Astrocyte (in vitro differentiated cells and primary cell): Measurements from ENCODE around the gene PRR15L. TPM values are rescaled to one million over a fixed set of nuclear protein-coding genes. Genes with fewer than 3 reads are reported as not detected.
A peak's percentile ranks its signal among the peaks of the same experiment; 100 is the strongest.

ENCODE experiments used
- DNase-seq: peaks from one replicate; pipeline ENCODE4 v3.0.0-alpha.2; 2010; ENCODE audit warnings: low read depth
- FAIRE-seq: peaks from 2 replicates; lab custom pipeline; 2011; peaks lifted over from hg19 to GRCh38; lab: Jason Lieb, UNC
- H2AFZ ChIP-seq: 2 replicates; pipeline ENCODE4 v1.6.0; 2012; ENCODE audit warnings: low read depth, low read length, inconsistent platforms
- H3K27ac ChIP-seq: 2 replicates; pipeline ENCODE4 v1.5.1; 2011; ENCODE audit warnings: low read depth, low read length, inconsistent platforms
- H3K27me3 ChIP-seq: 2 replicates; pipeline ENCODE4 v1.6.0; 2011; ENCODE audit warnings: low read length, inconsistent platforms; ENCODE audit not compliant: insufficient read depth
- H3K36me3 ChIP-seq: 2 replicates; pipeline ENCODE4 v1.5.1; 2011; ENCODE audit warnings: low read length, inconsistent platforms; ENCODE audit not compliant: insufficient read depth
- H3K4me1 ChIP-seq: 2 replicates; pipeline ENCODE4 v1.5.1; 2011; ENCODE audit warnings: low read length, inconsistent platforms; ENCODE audit not compliant: insufficient read depth
- H3K4me2 ChIP-seq: 2 replicates; pipeline ENCODE4 v1.6.0; 2012; ENCODE audit warnings: low read length, inconsistent platforms
- H3K4me3 ChIP-seq: 2 replicates; pipeline ENCODE4 v1.5.1; 2011; ENCODE audit warnings: low read depth, mild to moderate bottlenecking, low read length, inconsistent platforms; ENCODE audit not compliant: insufficient read depth
- H3K79me2 ChIP-seq: 2 replicates; pipeline ENCODE4 v1.6.0; 2012; ENCODE audit warnings: mild to moderate bottlenecking, low read length, inconsistent platforms; ENCODE audit not compliant: insufficient read depth
- H3K9ac ChIP-seq: 2 replicates; pipeline ENCODE4 v1.6.0; 2012; ENCODE audit warnings: mild to moderate bottlenecking, low read length, inconsistent platforms
- H3K9me3 ChIP-seq: 2 replicates; pipeline ENCODE4 v1.5.1; 2012; ENCODE audit warnings: low read depth, mild to moderate bottlenecking, low read length, inconsistent platforms; ENCODE audit not compliant: insufficient read depth
- H4K20me1 ChIP-seq: 2 replicates; pipeline ENCODE4 v1.6.0; 2012; ENCODE audit warnings: low read length, inconsistent platforms; ENCODE audit not compliant: insufficient read depth
- H3K27ac Mint-ChIP-seq: one replicate; pipeline ENCODE4 v1.8.0; 2021; ENCODE audit warnings: mild to moderate bottlenecking, mixed read lengths; ENCODE audit not compliant: unreplicated experiment
- H3K27me3 Mint-ChIP-seq: one replicate; pipeline ENCODE4 v1.8.0; 2021; ENCODE audit warnings: low read depth, mixed read lengths; ENCODE audit not compliant: unreplicated experiment
- H3K36me3 Mint-ChIP-seq: one replicate; pipeline ENCODE4 v1.8.0; 2021; ENCODE audit warnings: low read depth, mixed read lengths; ENCODE audit not compliant: unreplicated experiment
- H3K4me1 Mint-ChIP-seq: one replicate; pipeline ENCODE4 v1.8.0; 2021; ENCODE audit warnings: low read depth, mixed read lengths; ENCODE audit not compliant: unreplicated experiment
- H3K4me3 Mint-ChIP-seq: one replicate; pipeline ENCODE4 v1.8.0; 2021; ENCODE audit warnings: mild to moderate bottlenecking, moderate library complexity, mixed read lengths; ENCODE audit not compliant: unreplicated experiment
- H3K9me3 Mint-ChIP-seq: one replicate; pipeline ENCODE4 v1.8.0; 2021; ENCODE audit warnings: mild to moderate bottlenecking, mixed read lengths; ENCODE audit not compliant: unreplicated experiment
- EZH2 ChIP-seq: IDR thresholded peaks from 2 replicates; pipeline ENCODE4 v1.6.1; 2012; ENCODE audit warnings: mild to moderate bottlenecking, low read length, inconsistent platforms; ENCODE audit not compliant: insufficient read depth
- total RNA-seq: library from RNA; stranded (reverse); gene quantifications from 2 replicates; pipeline ENCODE4 v1.2.1, GENCODE V29; 2021
- TF ChIP-seq, protein P1 (sequence below): IDR thresholded peaks from 2 replicates; pipeline ENCODE4 v1.5.1; 2011; ENCODE audit warnings: low read depth, mild to moderate bottlenecking, inconsistent platforms, low read length, moderate library complexity; ENCODE audit not compliant: insufficient read depth

Gene PRR15L
- total RNA-seq, 1 donor from 2014 or later, result not detected

DNA sequence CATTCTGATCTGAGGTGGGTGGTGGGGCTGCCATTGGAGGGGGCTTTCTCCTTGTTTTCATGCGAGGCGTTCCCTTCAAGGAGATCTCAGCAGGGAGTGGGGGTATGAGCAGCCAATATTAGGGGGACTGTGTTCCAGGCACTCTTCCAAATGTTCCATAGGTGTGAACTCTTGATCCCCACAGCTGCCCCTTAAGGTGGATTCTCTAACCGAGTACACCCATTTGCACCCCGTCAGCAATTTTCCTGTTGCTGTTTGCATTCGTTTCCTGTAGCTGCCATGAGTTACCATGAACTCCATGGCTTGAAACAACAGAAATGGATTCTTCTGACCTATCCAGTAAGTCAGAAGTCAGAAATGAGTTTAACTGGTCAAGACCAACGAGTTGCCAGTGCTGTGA, 3.7 kb upstream of the PRR15L start:
- H3K4me3 Mint-ChIP-seq, result no peak overlapping the region
- H3K4me3 ChIP-seq, result no peak overlapping the region
- H3K79me2 ChIP-seq, result no peaks in the 10 kb centered on the region
- H3K9me3 Mint-ChIP-seq, result peaks cover 6% of the 10 kb centered on the region
- no peak for DNase-seq
- peaks cover 9% of the 10 kb centered on the region for H3K36me3 Mint-ChIP-seq
- H3K4me1 Mint-ChIP-seq, result no peaks in the 10 kb centered on the region
- H3K27ac Mint-ChIP-seq, result no peak overlapping the region
- peaks cover 5% of the 10 kb centered on the region for H3K27me3 ChIP-seq
- H3K9ac ChIP-seq, result no peak overlapping the region
- H3K4me1 ChIP-seq, result peaks cover 4% of the 10 kb centered on the region
- H3K27me3 Mint-ChIP-seq, result peaks cover 31% of the 10 kb centered on the region
- no peak for FAIRE-seq
- H3K4me2 ChIP-seq, result no peak overlapping the region
- H3K9me3 ChIP-seq, result no peaks in the 10 kb centered on the region
- H3K27ac ChIP-seq, result no peak overlapping the region
- H2AFZ ChIP-seq, result no peak overlapping the region
- H3K36me3 ChIP-seq, result no peaks in the 10 kb centered on the region
- TF ChIP-seq EZH2, result no peak
- TF ChIP-seq, protein P1, sequence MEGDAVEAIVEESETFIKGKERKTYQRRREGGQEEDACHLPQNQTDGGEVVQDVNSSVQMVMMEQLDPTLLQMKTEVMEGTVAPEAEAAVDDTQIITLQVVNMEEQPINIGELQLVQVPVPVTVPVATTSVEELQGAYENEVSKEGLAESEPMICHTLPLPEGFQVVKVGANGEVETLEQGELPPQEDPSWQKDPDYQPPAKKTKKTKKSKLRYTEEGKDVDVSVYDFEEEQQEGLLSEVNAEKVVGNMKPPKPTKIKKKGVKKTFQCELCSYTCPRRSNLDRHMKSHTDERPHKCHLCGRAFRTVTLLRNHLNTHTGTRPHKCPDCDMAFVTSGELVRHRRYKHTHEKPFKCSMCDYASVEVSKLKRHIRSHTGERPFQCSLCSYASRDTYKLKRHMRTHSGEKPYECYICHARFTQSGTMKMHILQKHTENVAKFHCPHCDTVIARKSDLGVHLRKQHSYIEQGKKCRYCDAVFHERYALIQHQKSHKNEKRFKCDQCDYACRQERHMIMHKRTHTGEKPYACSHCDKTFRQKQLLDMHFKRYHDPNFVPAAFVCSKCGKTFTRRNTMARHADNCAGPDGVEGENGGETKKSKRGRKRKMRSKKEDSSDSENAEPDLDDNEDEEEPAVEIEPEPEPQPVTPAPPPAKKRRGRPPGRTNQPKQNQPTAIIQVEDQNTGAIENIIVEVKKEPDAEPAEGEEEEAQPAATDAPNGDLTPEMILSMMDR, result no peak
- H4K20me1 ChIP-seq, result no peaks in the 10 kb centered on the region

DNA sequence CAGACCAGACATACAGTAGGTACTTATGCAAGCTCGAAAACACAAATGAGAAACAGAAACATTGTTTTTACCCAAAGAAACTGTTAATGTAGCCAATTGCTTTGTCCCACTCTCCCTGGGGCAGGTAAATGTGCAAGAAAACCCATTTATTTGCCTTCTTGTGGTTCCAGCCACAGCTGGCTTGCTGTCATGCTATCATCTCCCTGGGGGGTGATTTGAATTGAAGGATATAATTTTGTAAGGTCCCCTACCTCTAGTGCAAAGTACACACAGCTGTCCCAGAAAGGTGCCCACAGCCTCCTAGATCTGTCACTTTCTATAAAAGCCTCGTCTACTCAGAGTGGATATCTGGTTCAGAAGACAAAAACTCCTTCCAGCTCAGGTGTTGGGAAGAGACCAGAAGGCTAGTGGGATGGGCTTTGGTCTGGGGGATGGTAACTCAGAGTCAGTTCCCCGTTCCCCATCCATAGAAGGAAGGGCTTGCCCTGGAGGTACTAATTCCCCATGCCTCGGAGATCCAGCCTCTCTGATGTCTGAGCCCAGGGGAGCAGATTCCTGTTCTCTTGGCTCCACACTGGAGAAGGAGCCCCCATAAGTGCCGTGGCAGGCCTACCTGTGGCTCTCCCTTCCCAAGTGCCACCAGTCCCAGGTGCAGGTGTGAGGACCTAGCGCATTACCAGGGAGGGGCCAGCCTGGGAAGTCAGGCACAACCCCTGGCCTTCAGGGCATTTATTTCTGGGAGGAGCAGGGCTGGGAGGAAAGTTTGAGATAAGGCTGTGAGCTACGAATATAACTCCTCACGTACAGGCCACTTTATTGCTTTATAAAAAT, 2.4 kb upstream of the PRR15L start:
- TF ChIP-seq EZH2, result no peak
- TF ChIP-seq, protein P1, result no peak
- Histone ChIP-seq H3K4me3 (no peak overlapping the region), H2AFZ (no peak overlapping the region), H3K4me1 (peaks cover 4% of the 10 kb centered on the region), H3K36me3 (no peaks in the 10 kb centered on the region), H4K20me1 (no peaks in the 10 kb centered on the region), H3K79me2 (no peaks in the 10 kb centered on the region), H3K9ac (no peak overlapping the region), H3K27ac (no peak overlapping the region), H3K4me2 (no peak overlapping the region), H3K27me3 (peaks cover 5% of the 10 kb centered on the region), H3K9me3 (no peaks in the 10 kb centered on the region)
- peaks cover 6% of the 10 kb centered on the region for H3K9me3 Mint-ChIP-seq
- H3K4me1 Mint-ChIP-seq, result no peaks in the 10 kb centered on the region
- H3K27me3 Mint-ChIP-seq, result peaks cover 33% of the 10 kb centered on the region
- no peak for FAIRE-seq
- H3K27ac Mint-ChIP-seq, result no peak overlapping the region
- H3K4me3 Mint-ChIP-seq, result peak overlapping the region; percentile 25
- DNase-seq, result no peak
- peaks cover 7% of the 10 kb centered on the region for H3K36me3 Mint-ChIP-seq
